Measurements from ENCODE around the gene CTXN1.

DNA sequence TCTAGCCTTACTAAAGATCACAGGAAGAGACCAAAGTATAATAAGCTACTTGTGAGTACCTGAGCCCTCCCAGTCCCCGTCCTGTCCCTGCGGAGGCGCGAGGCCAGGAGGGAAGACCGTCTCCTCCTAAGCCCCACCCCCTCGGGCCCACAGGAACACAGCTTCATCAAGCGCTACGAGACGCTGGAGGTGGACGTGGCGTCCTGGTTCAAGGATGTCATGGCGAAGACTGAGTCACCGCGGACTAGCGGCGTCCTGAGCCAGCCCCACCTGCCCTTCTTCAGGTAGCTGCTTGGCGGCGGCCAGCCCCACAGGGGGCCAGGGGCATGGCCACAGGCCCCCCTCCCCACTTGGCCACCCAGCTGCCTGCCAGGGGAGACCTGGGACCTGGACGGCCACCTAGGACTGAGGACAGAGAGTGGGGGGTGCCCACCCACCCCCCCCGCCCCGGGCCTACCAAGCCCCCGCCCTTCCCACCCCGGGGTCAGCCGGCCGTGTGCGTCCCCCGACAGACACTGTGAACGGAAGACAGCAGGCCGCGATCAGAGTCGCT is 13.7 kb downstream of the CTXN1 start:
- TF ChIP-seq, protein P1, sequence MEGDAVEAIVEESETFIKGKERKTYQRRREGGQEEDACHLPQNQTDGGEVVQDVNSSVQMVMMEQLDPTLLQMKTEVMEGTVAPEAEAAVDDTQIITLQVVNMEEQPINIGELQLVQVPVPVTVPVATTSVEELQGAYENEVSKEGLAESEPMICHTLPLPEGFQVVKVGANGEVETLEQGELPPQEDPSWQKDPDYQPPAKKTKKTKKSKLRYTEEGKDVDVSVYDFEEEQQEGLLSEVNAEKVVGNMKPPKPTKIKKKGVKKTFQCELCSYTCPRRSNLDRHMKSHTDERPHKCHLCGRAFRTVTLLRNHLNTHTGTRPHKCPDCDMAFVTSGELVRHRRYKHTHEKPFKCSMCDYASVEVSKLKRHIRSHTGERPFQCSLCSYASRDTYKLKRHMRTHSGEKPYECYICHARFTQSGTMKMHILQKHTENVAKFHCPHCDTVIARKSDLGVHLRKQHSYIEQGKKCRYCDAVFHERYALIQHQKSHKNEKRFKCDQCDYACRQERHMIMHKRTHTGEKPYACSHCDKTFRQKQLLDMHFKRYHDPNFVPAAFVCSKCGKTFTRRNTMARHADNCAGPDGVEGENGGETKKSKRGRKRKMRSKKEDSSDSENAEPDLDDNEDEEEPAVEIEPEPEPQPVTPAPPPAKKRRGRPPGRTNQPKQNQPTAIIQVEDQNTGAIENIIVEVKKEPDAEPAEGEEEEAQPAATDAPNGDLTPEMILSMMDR (conservative IDR thresholded peaks at IDR 0.05 in 1 of 2, IDR thresholded peaks at IDR 0.05 in 1 of 2; ENCODE audit: low read depth in 1 of 2, low read length in 2 of 2): no peak
- TF ChIP-seq EZH2 (IDR thresholded peaks at IDR 0.05; ENCODE audit: low read length, missing control alignments): no peak
